Muscle of leg (tissue), 11 donors: ENCODE measurements around the gene SERPINB8. TPM values are rescaled to one million over a fixed set of nuclear protein-coding genes. Genes with fewer than 3 reads are reported as not detected.
A peak's percentile ranks its signal among the peaks of the same experiment; 100 is the strongest.
"Not testable (repeated sequence)": the region's sequence is repeated elsewhere in the genome, so short reads cannot be mapped to it uniquely, and the experiment has no call there.

Experiments used
- DNase-seq: peaks from one replicate; pipeline ENCODE4 v3.0.0; 2013
- H3K27ac ChIP-seq: one replicate; pipeline ENCODE4 v1.5.1; 2013; ENCODE audit warnings: mild to moderate bottlenecking, low read length, control low read depth
- H3K27me3 ChIP-seq: one replicate; pipeline ENCODE4 v1.6.1; 2013; ENCODE audit warnings: low read length; ENCODE audit not compliant: control insufficient read depth, insufficient read depth
- H3K36me3 ChIP-seq: one replicate; pipeline ENCODE4 v1.6.1; 2013; ENCODE audit warnings: low read length; ENCODE audit not compliant: control insufficient read depth, insufficient read depth
- H3K4me1 ChIP-seq: one replicate; pipeline ENCODE4 v1.6.1; 2013; ENCODE audit warnings: low read length; ENCODE audit not compliant: control insufficient read depth, insufficient read depth
- H3K4me3 ChIP-seq: one replicate; pipeline ENCODE4 v1.5.1; 2013; ENCODE audit warnings: low read length, control low read depth
- H3K9me3 ChIP-seq: replicated peaks from 2 replicates; pipeline ENCODE4 v1.6.1; 2013; ENCODE audit warnings: low read depth, low read length; ENCODE audit not compliant: control insufficient read depth
- WGBS: methylation state at CpG from one replicate; pipeline ENCODE4 v1.1.5; 2013; ENCODE audit warnings: missing lambda C conversion rate; ENCODE audit not compliant: insufficient coverage; 5-methylcytosine and 5-hydroxymethylcytosine counted together
- polyA plus RNA-seq, 8 donors: library from polyadenylated mRNA; unstranded; fragments of 120-200 nt; gene quantifications; one replicate each; pipeline versions ENCODE4 v1.2.1 to v1.2.3, GENCODE V29; 2013; ENCODE audit warnings: inconsistent platforms in 1 of 8, low replicate concordance in 1 of 8; ENCODE audit not compliant: insufficient read length in 8 of 8, insufficient read depth in 1 of 8
- total RNA-seq: library from RNA; stranded (reverse); fragments of 120-200 nt; gene quantifications from one replicate; pipeline ENCODE4 v1.2.4, GENCODE V29; 2013

The SERPINB8 gene
- total and polyA plus RNA-seq, 9 donors: 0.93 to 2.6 (median 1.6) TPM

GRCh38 chr18:63940543-63941050, 29.3 kb upstream of the SERPINB8 start:
- DNase-seq, H3K4me3 ChIP-seq, H3K4me1 ChIP-seq, H3K9me3 ChIP-seq, H3K36me3 ChIP-seq, H3K27ac ChIP-seq: not testable (repeated sequence)
- 77% methylated on average over 16 of the region's 17 CpGs for WGBS
- peaks cover 16% of the 10 kb centered on the region for H3K27me3 ChIP-seq

GRCh38 chr18:63947051-63947790, 22.7 kb upstream of the SERPINB8 start:
- H3K4me3 ChIP-seq: no peak overlapping the region
- DNase-seq: no peak
- no peaks in the 10 kb centered on the region for H3K9me3 ChIP-seq
- H3K27me3 ChIP-seq: peaks cover 6% of the 10 kb centered on the region
- no peaks in the 10 kb centered on the region for H3K36me3 ChIP-seq
- no peak overlapping the region for H3K27ac ChIP-seq
- no CpG with 5 or more reads among the region's 3 CpGs for WGBS
- peaks cover 5% of the 10 kb centered on the region for H3K4me1 ChIP-seq

GRCh38 chr18:63949068-63949737, 20.7 kb upstream of the SERPINB8 start, which contains the start of gene HMSD:
Gene HMSD (plus strand): TSS chr18:63949301. CDS start chr18:63953456, 4,155 bp downstream.
- Histone ChIP-seq H3K9me3 (no peaks in the 10 kb centered on the region), H3K4me1 (peaks cover 5% of the 10 kb centered on the region), H3K27me3 (peaks cover 6% of the 10 kb centered on the region), H3K36me3 (no peaks in the 10 kb centered on the region), H3K27ac (no peak within 1 kb of the TSS), H3K4me3 (no peak within 1 kb of the TSS)
- 8% methylated on average over 28 of the region's 35 CpGs for WGBS
- DNase-seq: no peak

DNA sequence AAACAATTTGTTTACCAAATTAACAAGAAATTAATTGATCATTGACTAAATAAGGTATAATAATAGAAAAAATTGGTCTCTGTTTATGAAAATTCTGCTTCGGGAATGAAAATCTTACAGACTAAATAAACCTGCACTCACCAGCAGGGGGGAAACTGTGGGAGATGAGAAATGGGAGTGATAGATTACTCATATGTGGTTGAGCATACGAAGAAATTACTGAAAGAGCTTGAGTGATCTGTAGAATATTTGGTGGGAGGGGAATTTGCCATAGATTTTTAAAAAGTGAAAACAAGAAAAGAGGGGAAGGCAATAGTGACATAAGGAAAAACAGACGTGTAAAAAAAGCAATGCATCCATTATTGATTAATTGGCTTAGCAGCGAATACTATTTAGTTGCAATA, 18.6 kb upstream of the SERPINB8 start:
- H3K4me3 ChIP-seq: no peak overlapping the region
- 36% methylated on average over 1 of the region's 4 CpGs for WGBS
- H3K27me3 ChIP-seq: peaks cover 6% of the 10 kb centered on the region
- DNase-seq: no peak
- H3K36me3 ChIP-seq: no peaks in the 10 kb centered on the region
- H3K4me1 ChIP-seq: peaks cover 5% of the 10 kb centered on the region
- no peak overlapping the region for H3K27ac ChIP-seq
- no peaks in the 10 kb centered on the region for H3K9me3 ChIP-seq

GRCh38 chr18:63953811-63954210, 16.1 kb upstream of the SERPINB8 start:
- H3K9me3 ChIP-seq: no peaks in the 10 kb centered on the region
- peaks cover 5% of the 10 kb centered on the region for H3K4me1 ChIP-seq
- H3K4me3 ChIP-seq: no peak overlapping the region
- peak; percentile 29 for DNase-seq
- no peaks in the 10 kb centered on the region for H3K36me3 ChIP-seq
- H3K27ac ChIP-seq: no peak overlapping the region
- H3K27me3 ChIP-seq: peaks cover 6% of the 10 kb centered on the region
- WGBS: no CpG with 5 or more reads among the region's 5 CpGs

GRCh38 chr18:63956755-63957154, 13.1 kb upstream of the SERPINB8 start:
- Histone ChIP-seq H3K4me3 (no peak overlapping the region), H3K27me3 (peaks cover 3% of the 10 kb centered on the region), H3K4me1 (no peaks in the 10 kb centered on the region), H3K9me3 (no peaks in the 10 kb centered on the region), H3K36me3 (no peaks in the 10 kb centered on the region), H3K27ac (no peak overlapping the region)
- no CpG with 5 or more reads among the region's 4 CpGs for WGBS
- no peak for DNase-seq

- H3K27ac ChIP-seq: no peak overlapping the region
- no peak for DNase-seq
- H3K36me3 ChIP-seq: no peaks in the 10 kb centered on the region
- H3K4me3 ChIP-seq: no peak overlapping the region
- WGBS: no CpG with 5 or more reads among the region's 1 CpG
- no peaks in the 10 kb centered on the region for H3K9me3 ChIP-seq
- no peaks in the 10 kb centered on the region for H3K4me1 ChIP-seq
- H3K27me3 ChIP-seq: peaks cover 9% of the 10 kb centered on the region
Measured at GRCh38 chr18:63960891-63961290, 9.0 kb upstream of the SERPINB8 start.

- Histone ChIP-seq H3K27ac (no peak overlapping the region), H3K4me3 (no peak overlapping the region), H3K36me3 (no peaks in the 10 kb centered on the region), H3K9me3 (no peaks in the 10 kb centered on the region), H3K27me3 (peaks cover 10% of the 10 kb centered on the region), H3K4me1 (no peaks in the 10 kb centered on the region)
- DNase-seq: peak; percentile 34
- WGBS: 47% methylated on average over 2 of the region's 5 CpGs
Measured at GRCh38 chr18:63961435-63961980, 8.4 kb upstream of the SERPINB8 start.

- Histone ChIP-seq H3K27me3 (peaks cover 10% of the 10 kb centered on the region), H3K27ac (no peak overlapping the region), H3K36me3 (no peaks in the 10 kb centered on the region), H3K4me1 (no peaks in the 10 kb centered on the region), H3K9me3 (no peaks in the 10 kb centered on the region), H3K4me3 (no peak overlapping the region)
- no CpG with 5 or more reads among the region's 1 CpG for WGBS
- DNase-seq: no peak
Measured at GRCh38 chr18:63962137-63962536, 7.7 kb upstream of the SERPINB8 start.

DNA sequence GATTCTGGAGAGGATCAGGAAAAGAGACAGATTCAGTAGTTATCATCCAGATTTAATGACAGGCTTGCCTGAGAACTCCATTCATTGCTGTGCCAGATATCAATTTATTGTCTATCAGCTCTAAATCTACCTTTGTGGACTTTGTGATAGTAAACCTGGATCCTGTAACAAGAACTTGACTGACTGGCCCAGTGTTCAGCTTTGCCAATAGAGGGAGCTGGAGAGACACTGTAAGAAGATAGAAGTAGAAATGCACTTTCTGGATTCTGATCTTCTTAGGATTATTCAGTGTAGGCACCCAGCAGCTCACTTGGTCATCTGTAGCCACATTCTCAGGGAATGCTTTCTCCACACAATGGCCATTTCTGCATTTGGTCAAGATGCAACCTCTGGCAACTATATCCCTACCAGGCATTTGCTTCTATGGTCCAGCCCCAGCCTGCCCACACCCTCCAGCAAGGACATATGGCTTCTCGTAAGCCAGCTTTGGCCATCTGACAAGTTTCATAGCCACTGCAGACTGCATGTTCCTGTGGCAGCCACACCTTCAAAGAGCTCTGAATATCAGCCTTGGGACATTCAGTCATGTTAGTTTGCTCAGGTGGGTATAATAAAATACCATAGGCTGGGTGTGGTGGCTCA, 6.1 kb upstream of the SERPINB8 start:
- H3K4me1 ChIP-seq: no peaks in the 10 kb centered on the region
- no peaks in the 10 kb centered on the region for H3K9me3 ChIP-seq
- 80% methylated on average over 1 of the region's 1 CpG for WGBS
- H3K36me3 ChIP-seq: no peaks in the 10 kb centered on the region
- no peak overlapping the region for H3K27ac ChIP-seq
- no peak overlapping the region for H3K4me3 ChIP-seq
- DNase-seq: peak; percentile 39
- peaks cover 10% of the 10 kb centered on the region for H3K27me3 ChIP-seq
